Loucy (cell line): ENCODE measurements around the gene CDKN1C.

Source experiments
- CTCF ChIP-seq: fragments of 200-600 bp; sonication (generic); conservative IDR thresholded peaks from 2 replicates; pipeline ENCODE4 v1.5.1; 2014; ENCODE audit warnings: mild to moderate bottlenecking, antibody characterized with exemption, low read length
- EZH2phosphoT487 ChIP-seq: fragments of 200-600 bp; IDR thresholded peaks from 2 replicates; pipeline ENCODE4 v1.6.1; 2018; ENCODE audit warnings: antibody characterized with exemption, mild to moderate bottlenecking, moderate library complexity, borderline replicate concordance

GRCh38 chr11:2855162-2855561 lies 30.4 kb downstream of the CDKN1C start:
- TF ChIP-seq EZH2phosphoT487 (no peak), CTCF (no peak)
